Measurements from ENCODE around the gene CSF1R.

CSF1R gene

GRCh38 chr5:150065886-150066285 is 20.5 kb downstream of the CSF1R start:
- no peak overlapping the region for H3K27ac ChIP-seq (ENCODE audit: low read depth, low read length, poor library complexity, severe bottlenecking)
- TF ChIP-seq, protein P1, sequence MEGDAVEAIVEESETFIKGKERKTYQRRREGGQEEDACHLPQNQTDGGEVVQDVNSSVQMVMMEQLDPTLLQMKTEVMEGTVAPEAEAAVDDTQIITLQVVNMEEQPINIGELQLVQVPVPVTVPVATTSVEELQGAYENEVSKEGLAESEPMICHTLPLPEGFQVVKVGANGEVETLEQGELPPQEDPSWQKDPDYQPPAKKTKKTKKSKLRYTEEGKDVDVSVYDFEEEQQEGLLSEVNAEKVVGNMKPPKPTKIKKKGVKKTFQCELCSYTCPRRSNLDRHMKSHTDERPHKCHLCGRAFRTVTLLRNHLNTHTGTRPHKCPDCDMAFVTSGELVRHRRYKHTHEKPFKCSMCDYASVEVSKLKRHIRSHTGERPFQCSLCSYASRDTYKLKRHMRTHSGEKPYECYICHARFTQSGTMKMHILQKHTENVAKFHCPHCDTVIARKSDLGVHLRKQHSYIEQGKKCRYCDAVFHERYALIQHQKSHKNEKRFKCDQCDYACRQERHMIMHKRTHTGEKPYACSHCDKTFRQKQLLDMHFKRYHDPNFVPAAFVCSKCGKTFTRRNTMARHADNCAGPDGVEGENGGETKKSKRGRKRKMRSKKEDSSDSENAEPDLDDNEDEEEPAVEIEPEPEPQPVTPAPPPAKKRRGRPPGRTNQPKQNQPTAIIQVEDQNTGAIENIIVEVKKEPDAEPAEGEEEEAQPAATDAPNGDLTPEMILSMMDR (IDR thresholded peaks at IDR 0.05; ENCODE audit: low read length) = no peak
- TF ChIP-seq EZH2 (IDR thresholded peaks at IDR 0.05; ENCODE audit: borderline replicate concordance, low read length) = no peak
- H2AFZ ChIP-seq (ENCODE audit: low read length) = no peak overlapping the region
- H3K4me1 ChIP-seq (ENCODE audit: insufficient read depth, low read length, severe bottlenecking) = no peaks in the 10 kb centered on the region
- no peaks in the 10 kb centered on the region for H3K79me2 ChIP-seq (ENCODE audit: insufficient read depth, low read length)
- H3K9me3 ChIP-seq (ENCODE audit: low read length) = no peaks in the 10 kb centered on the region
- H3K9me2 ChIP-seq (ENCODE audit: low read depth, low read length) = no peaks in the 10 kb centered on the region
- H4K20me1 ChIP-seq (ENCODE audit: insufficient read depth, low read length) = no peaks in the 10 kb centered on the region
- H3K4me3 ChIP-seq (ENCODE audit: low read depth, low read length, poor library complexity, severe bottlenecking) = no peak overlapping the region
- H3F3A ChIP-seq (ENCODE audit: insufficient read depth, low read length) = no peaks in the 10 kb centered on the region
- H3K4me2 ChIP-seq (ENCODE audit: low read length) = no peak overlapping the region
- H3K27me3 ChIP-seq (ENCODE audit: insufficient read depth, low read length) = peaks cover 9% of the 10 kb centered on the region; the same call in 1 of the 2 replicates
- H3K36me3 ChIP-seq (ENCODE audit: insufficient read depth, low read length) = no peaks in the 10 kb centered on the region
- no peak overlapping the region for H3K9ac ChIP-seq (ENCODE audit: low read length)

- Histone ChIP-seq H3K9me3 (ENCODE audit: low read length) (no peaks in the 10 kb centered on the region), H3K79me2 (ENCODE audit: insufficient read depth, low read length) (no peaks in the 10 kb centered on the region), H3K4me2 (ENCODE audit: low read length) (no peak overlapping the region), H2AFZ (ENCODE audit: low read length) (no peak overlapping the region), H3K27ac (ENCODE audit: low read depth, low read length, poor library complexity, severe bottlenecking) (no peak overlapping the region), H3K27me3 (ENCODE audit: insufficient read depth, low read length) (peaks cover 9% of the 10 kb centered on the region; the same call in 1 of the 2 replicates), H3K36me3 (ENCODE audit: insufficient read depth, low read length) (no peaks in the 10 kb centered on the region), H3K9me2 (ENCODE audit: low read depth, low read length) (no peaks in the 10 kb centered on the region), H3K4me3 (ENCODE audit: low read depth, low read length, poor library complexity, severe bottlenecking) (no peak overlapping the region), H3F3A (ENCODE audit: insufficient read depth, low read length) (no peaks in the 10 kb centered on the region), H3K9ac (ENCODE audit: low read length) (no peak overlapping the region), H4K20me1 (ENCODE audit: insufficient read depth, low read length) (no peaks in the 10 kb centered on the region), H3K4me1 (ENCODE audit: insufficient read depth, low read length, severe bottlenecking) (no peaks in the 10 kb centered on the region)
- TF ChIP-seq, protein P1 (IDR thresholded peaks at IDR 0.05; ENCODE audit: low read length) = no peak
- TF ChIP-seq EZH2 (IDR thresholded peaks at IDR 0.05; ENCODE audit: borderline replicate concordance, low read length) = no peak
Observed at GRCh38 chr5:150065346-150065745, 21.0 kb downstream of the CSF1R start.

DNA sequence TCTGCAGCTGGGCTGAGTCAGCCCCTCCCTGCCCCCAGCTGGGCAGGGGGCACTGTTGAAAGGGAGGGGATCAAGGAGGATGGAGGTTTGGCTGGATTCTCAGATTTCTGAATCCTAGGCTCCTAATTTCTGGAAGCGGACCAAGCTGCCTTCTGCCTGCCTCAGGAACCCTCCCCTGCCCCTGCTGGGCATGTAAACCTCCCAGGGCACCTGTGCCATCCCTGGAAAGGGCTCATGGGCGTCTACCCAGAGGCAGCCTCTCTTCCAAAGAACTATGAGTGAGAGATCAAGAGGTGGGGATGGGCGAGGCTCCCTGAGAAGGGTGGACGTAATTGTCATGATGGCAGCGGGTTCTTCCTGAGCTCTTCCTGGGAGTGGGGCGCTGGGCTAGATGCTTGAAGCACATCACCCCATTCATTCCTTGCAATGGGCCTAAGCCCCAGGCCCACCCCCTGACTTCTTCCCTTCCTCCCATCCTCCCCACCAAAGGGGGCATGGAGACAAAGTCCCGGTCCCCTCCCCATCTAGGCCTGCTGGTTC is 21.6 kb downstream of the CSF1R start:
- Histone ChIP-seq H3K9ac (ENCODE audit: low read length) (no peak overlapping the region), H3K4me1 (ENCODE audit: insufficient read depth, low read length, severe bottlenecking) (no peaks in the 10 kb centered on the region), H3K27me3 (ENCODE audit: insufficient read depth, low read length) (peaks cover 9% of the 10 kb centered on the region; the same call in 1 of the 2 replicates), H3K4me3 (ENCODE audit: low read depth, low read length, poor library complexity, severe bottlenecking) (no peak overlapping the region), H4K20me1 (ENCODE audit: insufficient read depth, low read length) (no peaks in the 10 kb centered on the region), H3K9me2 (ENCODE audit: low read depth, low read length) (no peaks in the 10 kb centered on the region), H3F3A (ENCODE audit: insufficient read depth, low read length) (no peaks in the 10 kb centered on the region), H2AFZ (ENCODE audit: low read length) (no peak overlapping the region), H3K36me3 (ENCODE audit: insufficient read depth, low read length) (no peaks in the 10 kb centered on the region), H3K79me2 (ENCODE audit: insufficient read depth, low read length) (no peaks in the 10 kb centered on the region), H3K4me2 (ENCODE audit: low read length) (no peak overlapping the region), H3K9me3 (ENCODE audit: low read length) (no peaks in the 10 kb centered on the region), H3K27ac (ENCODE audit: low read depth, low read length, poor library complexity, severe bottlenecking) (no peak overlapping the region)
- no peak for TF ChIP-seq EZH2 (IDR thresholded peaks at IDR 0.05; ENCODE audit: borderline replicate concordance, low read length)
- TF ChIP-seq, protein P1 (IDR thresholded peaks at IDR 0.05; ENCODE audit: low read length) = no peak
